Activated CD8-positive, alpha-beta memory T cell treated with anti-CD3 and anti-CD28 coated beads, Interleukin-2, amount 50 U/mL, for 48 hours (primary cell): ENCODE data around the gene KMO.

ENCODE experiments used
- DNase-seq: peaks from one replicate; pipeline ENCODE4 v3.0.0-alpha.2; 2020

Gene KMO

DNA sequence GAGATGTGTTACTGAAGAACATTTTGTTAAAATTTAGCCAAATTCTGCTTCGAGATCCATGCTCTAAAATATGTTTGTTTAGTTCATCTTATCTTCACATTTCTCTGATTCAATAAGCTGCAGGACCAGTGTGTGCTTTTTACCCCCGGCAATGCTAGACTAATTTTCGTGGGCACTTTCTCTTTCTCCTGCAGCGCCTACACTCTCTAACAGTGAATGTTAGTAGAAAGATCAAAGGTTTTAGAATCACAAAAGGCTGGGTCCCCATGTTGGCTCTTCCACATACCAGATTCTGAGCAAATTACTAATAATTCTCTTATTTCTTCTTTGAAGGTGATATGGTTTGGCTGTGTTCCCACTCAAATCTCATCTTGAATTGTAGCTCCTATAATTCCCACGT is 99.5 kb downstream of the KMO start:
- no peak for DNase-seq

DNA sequence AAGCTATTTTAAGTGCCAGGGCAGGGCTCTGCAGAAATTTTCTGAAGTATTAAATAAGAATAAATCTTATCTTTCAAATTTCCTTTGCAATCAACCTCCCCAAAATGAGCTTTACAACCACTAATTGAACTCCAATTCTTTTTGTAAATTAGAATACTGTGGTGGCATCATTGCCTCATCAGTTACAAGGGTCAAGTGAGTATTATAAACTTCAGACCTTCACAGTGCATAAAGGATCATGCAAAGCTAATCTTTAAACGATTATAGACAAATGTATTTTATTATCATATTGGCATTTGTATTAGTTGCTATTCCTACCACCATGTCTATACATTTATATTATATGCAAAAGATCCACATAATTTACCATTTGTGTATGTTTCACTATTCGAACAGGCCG is 100.8 kb downstream of the KMO start:
- no peak for DNase-seq

DNA sequence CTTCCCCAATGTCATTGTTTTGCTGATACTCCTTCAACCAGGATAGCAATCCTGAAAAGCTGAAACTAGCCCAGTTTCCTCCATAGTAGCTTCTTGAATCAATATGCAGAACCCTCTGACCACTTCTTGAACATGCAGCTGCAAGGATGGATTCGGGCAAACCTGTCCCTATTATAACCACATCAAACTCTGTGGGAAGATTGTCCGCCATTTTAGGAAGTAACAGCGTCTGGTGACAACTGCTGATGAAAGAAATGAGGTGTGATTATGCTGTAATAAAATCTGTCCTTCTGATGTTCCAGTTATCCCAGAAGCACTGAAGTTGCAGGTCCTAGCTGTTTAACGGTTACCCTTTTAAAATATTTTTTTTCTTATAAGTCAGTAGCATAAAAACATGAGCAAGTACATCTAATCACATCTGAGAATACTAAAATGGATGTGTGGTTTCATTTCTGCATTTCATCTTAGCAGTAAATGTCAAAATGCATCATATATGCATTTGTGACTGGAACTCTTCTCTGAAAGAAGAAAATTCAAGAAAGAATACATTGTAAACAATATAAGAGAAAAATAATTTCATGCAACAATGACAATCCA is 103.5 kb downstream of the KMO start:
- no peak for DNase-seq

DNA sequence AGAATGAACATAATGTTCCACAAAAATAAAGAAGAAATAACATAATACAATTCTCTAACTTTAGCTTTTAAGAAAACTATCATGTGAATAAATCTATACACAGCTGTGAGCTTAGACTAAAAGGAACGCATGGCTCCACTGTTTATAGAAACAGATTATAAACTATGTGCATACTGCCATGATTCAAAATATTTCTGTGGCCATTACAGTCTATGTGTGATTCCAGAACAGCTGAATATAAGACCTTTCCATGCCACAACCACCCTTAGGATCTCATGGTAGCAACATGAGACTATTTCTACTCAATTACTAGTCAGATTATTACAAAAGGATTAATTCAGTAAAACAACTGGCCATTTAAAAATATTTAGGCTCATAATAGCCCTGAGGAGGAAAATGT is 104.1 kb downstream of the KMO start:
- no peak for DNase-seq

GRCh38 chr1:241637046-241637590 is 104.9 kb downstream of the KMO start:
- DNase-seq, result no peak

GRCh38 chr1:241637604-241638003 is 105.4 kb downstream of the KMO start:
- no peak for DNase-seq

- DNase-seq, result no peak
Measured at GRCh38 chr1:241638099-241638682, 106.0 kb downstream of the KMO start.

DNA sequence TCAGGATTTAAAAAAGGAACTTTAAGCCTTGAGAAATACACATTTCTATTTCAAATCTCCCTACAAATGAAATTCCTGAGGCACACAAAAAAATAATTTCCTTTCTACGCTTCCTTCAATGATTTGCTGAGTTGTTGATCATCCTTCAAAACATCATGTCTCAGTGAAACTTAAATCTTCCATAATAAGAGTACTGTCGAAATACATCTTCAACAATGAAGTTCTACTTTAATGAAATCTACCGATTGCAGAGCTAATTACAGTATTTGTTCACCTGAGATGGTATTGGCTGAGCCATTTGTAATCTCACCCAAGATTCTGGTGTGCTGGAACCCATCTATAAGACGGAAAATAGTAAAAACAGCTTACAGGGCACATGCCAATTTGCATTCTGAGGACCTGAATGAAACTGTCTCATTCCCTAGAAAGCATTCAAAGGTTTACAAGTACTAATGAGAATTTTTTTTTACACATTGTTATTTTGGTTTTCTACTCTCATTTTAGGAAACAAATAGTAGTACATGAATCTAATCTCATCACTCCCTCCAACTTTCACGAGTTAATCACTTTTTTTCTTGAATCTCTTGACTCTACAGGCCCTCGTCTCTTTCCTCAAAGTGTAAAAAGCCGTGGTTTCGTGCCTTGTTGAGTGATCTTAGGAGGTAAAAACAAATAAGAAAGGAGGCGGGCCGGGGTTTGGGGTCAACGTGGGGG is 106.9 kb downstream of the KMO start:
- DNase-seq, result no peak

DNA sequence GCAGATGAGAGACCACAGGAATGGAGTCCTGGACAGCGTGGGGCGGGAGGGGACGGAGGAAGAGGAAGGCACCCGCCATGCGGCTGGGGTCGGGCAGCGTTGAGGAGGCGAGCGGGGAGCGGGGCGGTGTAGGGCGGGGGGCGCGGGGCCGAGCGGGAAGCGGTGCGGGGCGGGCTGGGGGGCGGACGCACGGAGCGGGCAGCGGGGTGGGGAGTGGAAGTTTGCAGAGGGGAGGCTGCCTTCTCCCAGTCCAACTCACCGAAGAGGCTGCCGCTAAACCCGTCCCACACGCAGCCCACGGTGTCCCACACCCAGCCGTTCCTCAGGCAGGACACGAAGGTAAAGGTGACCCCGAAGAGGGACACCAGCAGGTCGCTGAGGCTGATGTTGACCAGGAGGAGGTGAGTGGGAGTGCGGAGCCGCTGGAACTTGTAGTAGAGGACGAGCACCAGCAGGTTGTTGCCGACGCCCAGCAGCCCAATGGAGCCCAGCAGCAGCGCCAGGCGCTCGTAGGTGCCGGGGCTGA is 107.5 kb downstream of the KMO start:
- peak; percentile 78 for DNase-seq

GRCh38 chr1:241640149-241640866 is 108.1 kb downstream of the KMO start, which contains the start of the genes CHML and OPN3:
CHML (minus strand) TSS chr1:241640369; CDS start chr1:241635766, 4,603 bp downstream.
OPN3 (minus strand) TSS chr1:241640369; CDS start chr1:241640254, 115 bp downstream.
- peak; percentile 97 for DNase-seq

DNA sequence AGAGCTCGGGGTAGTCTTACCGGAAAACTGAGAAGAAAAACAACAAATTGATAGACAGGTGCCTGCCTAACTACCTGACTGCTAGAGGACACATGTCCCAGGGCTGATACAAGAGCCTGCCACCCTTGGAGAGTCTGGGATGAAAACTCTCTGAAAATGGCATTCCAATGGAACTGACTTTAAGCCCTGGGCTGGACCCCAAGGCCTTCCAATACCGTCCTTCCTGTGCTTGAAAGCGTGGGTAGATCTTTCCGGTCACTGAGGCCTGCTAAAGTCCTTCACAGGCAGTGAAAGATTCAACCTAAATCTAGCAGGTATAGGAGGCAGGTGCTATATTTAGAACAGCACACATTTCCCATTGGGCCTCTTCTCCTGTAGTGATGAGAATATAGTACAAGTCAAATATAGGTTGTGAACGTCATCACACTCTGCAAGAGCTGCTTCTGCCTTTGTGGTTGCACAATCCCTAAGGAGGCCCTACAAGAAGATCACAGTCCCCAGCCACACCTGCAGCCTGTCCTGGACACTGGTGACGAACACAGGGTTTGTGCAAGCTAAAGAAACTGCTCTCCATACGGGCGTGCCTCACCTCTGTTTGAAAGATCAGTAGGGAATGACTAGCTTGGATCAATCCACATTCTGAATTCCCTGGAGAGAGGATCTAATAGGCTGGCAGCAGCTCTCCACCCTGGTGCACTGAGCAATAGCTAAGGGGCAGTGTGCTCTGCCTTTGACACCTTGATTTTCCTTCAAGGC is 108.9 kb downstream of the KMO start:
- DNase-seq, result peak; percentile 52

DNA sequence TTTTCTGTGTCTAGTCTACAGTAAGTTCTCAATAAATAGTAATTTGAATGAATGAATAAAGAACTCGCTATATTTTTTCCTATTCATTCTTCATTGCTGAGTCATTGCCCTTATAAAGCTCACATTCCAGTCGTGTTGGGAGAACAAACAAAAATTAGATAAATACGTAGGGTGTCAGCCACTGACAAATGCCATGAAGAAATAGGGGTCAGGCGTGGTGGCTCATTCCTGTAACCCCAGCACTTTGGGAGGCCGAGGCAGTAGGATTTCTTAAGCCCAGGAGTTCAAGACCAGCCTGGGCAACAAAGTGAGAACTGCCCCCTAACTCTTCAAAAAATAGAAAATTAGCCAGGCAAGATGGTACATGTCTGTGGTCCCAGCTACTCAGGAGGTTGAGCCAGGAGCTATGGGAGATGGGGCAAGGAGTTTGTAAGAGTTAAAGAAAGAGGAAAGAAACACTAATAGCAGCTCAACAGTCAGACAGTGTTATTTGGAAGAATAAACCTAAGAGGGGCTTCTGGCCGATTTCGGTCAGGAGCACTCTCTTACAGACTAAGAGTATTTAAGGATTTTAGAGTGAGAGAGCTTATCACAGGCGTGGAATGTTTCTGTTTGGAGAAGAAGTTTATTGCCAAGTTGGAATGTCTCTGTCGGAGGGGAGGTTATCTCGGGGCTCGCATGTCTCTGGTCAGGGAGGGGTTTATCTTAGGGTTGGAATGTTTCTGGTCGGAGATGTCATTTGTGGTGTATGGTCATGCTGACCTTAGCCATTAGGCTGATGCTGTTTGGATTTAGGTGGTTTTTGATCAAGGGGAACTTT is 109.8 kb downstream of the KMO start:
- DNase-seq, result no peak

DNA sequence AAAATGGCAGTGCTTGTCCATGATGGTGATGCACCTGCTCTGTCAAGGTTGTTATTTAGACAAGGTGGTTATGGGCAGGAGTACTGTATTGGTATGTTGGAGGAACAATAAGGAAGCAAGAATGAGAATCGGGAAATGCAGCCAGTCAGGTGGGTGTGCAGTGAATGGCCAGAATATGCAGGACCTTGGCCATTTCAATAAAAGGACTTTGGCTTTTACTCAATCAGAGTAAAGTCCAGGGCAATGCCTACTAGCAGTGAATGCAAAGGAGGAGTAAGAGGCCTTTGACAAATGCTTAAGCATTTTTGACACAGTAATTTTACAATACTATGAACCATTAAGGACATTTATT is 110.4 kb downstream of the KMO start:
- no peak for DNase-seq

DNA sequence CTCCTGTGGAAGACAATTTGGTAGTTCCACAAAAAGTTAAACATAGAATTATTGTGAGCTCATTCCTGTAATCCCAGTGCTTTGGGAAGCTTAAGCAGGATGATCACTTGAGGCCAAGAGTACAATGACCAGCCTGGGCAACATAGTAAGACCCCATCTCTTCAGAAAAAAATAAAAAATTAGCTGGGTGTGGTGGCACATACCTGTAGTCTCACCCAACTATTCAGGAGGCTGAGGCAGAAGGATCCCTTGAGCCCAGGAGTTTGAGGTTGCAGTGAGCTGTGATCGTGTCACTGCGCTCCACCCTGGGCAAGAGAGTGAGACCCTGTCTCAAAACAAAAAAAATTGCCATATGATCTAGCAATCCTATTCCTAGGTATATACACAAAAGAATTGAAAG is 112.1 kb downstream of the KMO start:
- no peak for DNase-seq

DNA sequence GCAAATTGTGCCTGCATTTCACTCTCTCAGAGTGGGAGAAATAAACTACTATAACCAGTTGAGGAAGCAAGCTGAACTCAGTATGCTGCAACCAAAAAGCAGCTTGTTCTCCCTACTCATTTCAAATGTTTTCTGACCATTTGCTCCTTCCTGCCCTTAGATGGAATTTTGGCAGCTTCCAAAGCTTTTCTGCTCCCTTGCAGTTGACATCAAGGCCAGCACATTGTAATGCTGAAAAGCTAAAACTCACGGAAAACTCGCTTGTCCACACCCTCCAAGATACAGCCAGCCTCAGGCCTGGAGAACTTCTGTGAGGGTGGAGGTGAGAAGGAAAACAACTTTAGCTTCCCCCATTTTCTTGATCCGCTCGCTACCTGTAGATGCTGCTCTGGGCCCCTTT is 113.0 kb downstream of the KMO start:
- DNase-seq, result no peak
